ENCODE results near the gene MMP28. TPM values are rescaled to one million over a fixed set of nuclear protein-coding genes. Genes with fewer than 3 reads are reported as not detected.

Gene MMP28
- total RNA-seq, 1 experiment from 2014 or later: not detected

DNA sequence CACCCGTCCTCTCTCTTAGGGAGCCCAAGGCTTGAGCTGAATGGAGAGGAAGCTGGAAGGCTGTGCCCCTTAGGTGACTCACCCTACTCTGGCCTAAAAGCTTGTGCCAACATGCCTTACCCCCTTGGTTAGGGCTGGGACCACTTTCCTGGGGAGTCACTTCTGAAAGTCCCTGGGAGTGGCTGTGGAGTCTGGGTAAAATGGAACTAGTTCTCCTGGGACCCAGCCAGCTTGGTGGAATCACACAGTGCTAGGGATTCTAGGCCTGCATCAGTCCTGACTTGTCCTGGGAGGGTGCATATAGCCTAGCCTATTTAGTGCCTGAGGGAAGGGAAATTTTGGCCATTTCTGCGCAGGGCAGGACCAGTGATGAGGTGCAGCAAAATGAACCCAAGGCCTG, 10.5 kb downstream of the MMP28 start:
- Histone ChIP-seq H3K79me2 (ENCODE audit: insufficient read depth, low read length) (no peaks in the 10 kb centered on the region), H3K18ac (ENCODE audit: insufficient read length, low read depth, low read length) (no peak overlapping the region), H3K23ac (ENCODE audit: insufficient read length, low read depth, low read length) (no peak overlapping the region), H2AK5ac (ENCODE audit: insufficient read length, low read length) (no peak overlapping the region), H4K91ac (ENCODE audit: insufficient read length, low read depth, low read length) (no peak overlapping the region), H4K8ac (replicated peaks; ENCODE audit: insufficient read length, low read depth, low read length) (no peak overlapping the region), H3K27ac (ENCODE audit: insufficient read length, low read depth, low read length) (no peak overlapping the region), H2AFZ (ENCODE audit: low read length) (no peak overlapping the region), H4K5ac (ENCODE audit: insufficient read length, low read depth, low read length) (no peak overlapping the region), H3K79me1 (ENCODE audit: insufficient read depth, low read depth, low read length, poor library complexity, severe bottlenecking) (no peaks in the 10 kb centered on the region), H2BK120ac (ENCODE audit: low read depth, low read length, poor library complexity, severe bottlenecking) (no peak overlapping the region), H3K14ac (ENCODE audit: insufficient read depth, low read length) (no peak overlapping the region), H3K9ac (ENCODE audit: extremely low read depth, insufficient read length, low read length) (no peak overlapping the region), H4K20me1 (ENCODE audit: control insufficient read depth, insufficient read depth, insufficient read length) (no peaks in the 10 kb centered on the region), H3K4ac (ENCODE audit: low read depth, low read length) (no peak overlapping the region), H3K4me2 (ENCODE audit: insufficient read depth, insufficient read length, low read length) (no peak overlapping the region), H2BK20ac (ENCODE audit: low read depth, low read length, poor library complexity, severe bottlenecking) (no peak overlapping the region), H3K27me3 (ENCODE audit: insufficient read depth, low read length) (no peaks in the 10 kb centered on the region), H2BK15ac (ENCODE audit: low read depth, low read length) (no peak overlapping the region), H3T11ph (ENCODE audit: low read length) (no peak overlapping the region), H2BK5ac (ENCODE audit: insufficient read length, low read length) (no peak overlapping the region), H3K56ac (ENCODE audit: insufficient read length, low read depth, low read length) (no peak overlapping the region), H3K9me3 (ENCODE audit: control insufficient read depth, low read depth, low read length) (no peaks in the 10 kb centered on the region), H3K23me2 (ENCODE audit: insufficient read length, low read depth, low read length, poor library complexity, severe bottlenecking) (no peaks in the 10 kb centered on the region), H2BK12ac (ENCODE audit: insufficient read length, low read depth, low read length) (no peak overlapping the region), H3K4me1 (ENCODE audit: insufficient read depth, low read length) (no peaks in the 10 kb centered on the region)
- Mint-ChIP-seq H3K9me3 (no peaks in the 10 kb centered on the region), H3K4me1 (peaks cover 0 to 7% of the 10 kb centered on the region in 2 experiments; a peak in 1 of 4 replicates), H3K27me3 (ENCODE audit: low read depth) (peaks cover 46% of the 10 kb centered on the region), H3K27ac (no peak overlapping the region), H3K36me3 (ENCODE audit: insufficient read depth in 1 of 3, low read depth in 3 of 3) (no peaks in the 10 kb centered on the region), H3K4me3 (no peak overlapping the region)
- TF ChIP-seq, protein P1, sequence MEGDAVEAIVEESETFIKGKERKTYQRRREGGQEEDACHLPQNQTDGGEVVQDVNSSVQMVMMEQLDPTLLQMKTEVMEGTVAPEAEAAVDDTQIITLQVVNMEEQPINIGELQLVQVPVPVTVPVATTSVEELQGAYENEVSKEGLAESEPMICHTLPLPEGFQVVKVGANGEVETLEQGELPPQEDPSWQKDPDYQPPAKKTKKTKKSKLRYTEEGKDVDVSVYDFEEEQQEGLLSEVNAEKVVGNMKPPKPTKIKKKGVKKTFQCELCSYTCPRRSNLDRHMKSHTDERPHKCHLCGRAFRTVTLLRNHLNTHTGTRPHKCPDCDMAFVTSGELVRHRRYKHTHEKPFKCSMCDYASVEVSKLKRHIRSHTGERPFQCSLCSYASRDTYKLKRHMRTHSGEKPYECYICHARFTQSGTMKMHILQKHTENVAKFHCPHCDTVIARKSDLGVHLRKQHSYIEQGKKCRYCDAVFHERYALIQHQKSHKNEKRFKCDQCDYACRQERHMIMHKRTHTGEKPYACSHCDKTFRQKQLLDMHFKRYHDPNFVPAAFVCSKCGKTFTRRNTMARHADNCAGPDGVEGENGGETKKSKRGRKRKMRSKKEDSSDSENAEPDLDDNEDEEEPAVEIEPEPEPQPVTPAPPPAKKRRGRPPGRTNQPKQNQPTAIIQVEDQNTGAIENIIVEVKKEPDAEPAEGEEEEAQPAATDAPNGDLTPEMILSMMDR (conservative IDR thresholded peaks at IDR 0.05): no peak
- WGBS (ENCODE audit: extremely low coverage, insufficient read length, low lambda C conversion rate): no CpG with 5 or more reads among the region's 2 CpGs
- DNase-seq: no peak

Measured in H9 (cell line).